ENCODE data around the gene SARM1.

GRCh38 chr17:28372203-28372944 lies 880 bp downstream of the SARM1 start:
- no peak for TF ChIP-seq JUN (IDR thresholded peaks at IDR 0.05; ENCODE audit: borderline replicate concordance, insufficient read depth, insufficient read length, low read depth)
- no peak for TF ChIP-seq CTCF (IDR thresholded peaks at IDR 0.05; ENCODE audit: extremely low read depth in 1 of 2, insufficient read depth in 1 of 2, low read depth in 1 of 2, low read length in 2 of 2)
- no peak for TF ChIP-seq POLR2A (IDR thresholded peaks at IDR 0.05; ENCODE audit: low read depth, low read length)
- TF ChIP-seq EZH2 (IDR thresholded peaks at IDR 0.05; ENCODE audit: borderline replicate concordance, low read depth, low read length, severe bottlenecking), result no peak
